Fibroblast of skin of scalp (primary cell): Measurements from ENCODE around the gene GRID1.

Source experiments
- DNase-seq: peaks from one replicate; pipeline ENCODE4 v3.0.0-alpha.2; 2013

GRID1 gene

GRCh38 chr10:86291616-86292340 is 74.8 kb downstream of the GRID1 start:
- no peak for DNase-seq

- no peak for DNase-seq
These were observed 75.5 kb downstream of the GRID1 start for GRCh38 chr10:86290933-86291615.

GRCh38 chr10:86289577-86289868 is 77.1 kb downstream of the GRID1 start:
- no peak for DNase-seq

GRCh38 chr10:86288695-86289576 is 77.7 kb downstream of the GRID1 start:
- DNase-seq: no peak

GRCh38 chr10:86287966-86288579 is 78.5 kb downstream of the GRID1 start:
- no peak for DNase-seq

- no peak for DNase-seq
These were observed 79.3 kb downstream of the GRID1 start for GRCh38 chr10:86287110-86287793.

- no peak for DNase-seq
These were observed 80.1 kb downstream of the GRID1 start for GRCh38 chr10:86286236-86287109.

GRCh38 chr10:86285136-86285790 is 81.3 kb downstream of the GRID1 start:
- no peak for DNase-seq

- no peak for DNase-seq
These were observed 82.1 kb downstream of the GRID1 start for GRCh38 chr10:86284355-86285105.

- no peak for DNase-seq
These were observed 82.9 kb downstream of the GRID1 start for GRCh38 chr10:86283466-86284287.

- no peak for DNase-seq
These were observed 83.7 kb downstream of the GRID1 start for GRCh38 chr10:86282664-86283465.

GRCh38 chr10:86281396-86281795 is 85.2 kb downstream of the GRID1 start:
- DNase-seq: no peak

GRCh38 chr10:86269332-86269731 is 97.3 kb downstream of the GRID1 start:
- DNase-seq: no peak

GRCh38 chr10:86267286-86268195 is 99.1 kb downstream of the GRID1 start:
- DNase-seq: no peak

GRCh38 chr10:86266446-86267242 is 100.0 kb downstream of the GRID1 start:
- DNase-seq: no peak

- DNase-seq: no peak
These were observed 100.7 kb downstream of the GRID1 start for GRCh38 chr10:86265895-86266259.
